Transverse colon (tissue), 4 donors: ENCODE data around the gene KCNT2. TPM values are rescaled to one million over a fixed set of nuclear protein-coding genes. Genes with fewer than 3 reads are reported as not detected.

Experiments used
- DNase-seq: peaks from one replicate; pipeline ENCODE4 v3.0.0-alpha.2; 2019
- H3K27ac ChIP-seq, 4 donors: fragments of 200-600 bp; sonication (generic); 2 replicates each; pipeline ENCODE4 v1.5.1; 2016 to 2018; ENCODE audit warnings: inconsistent platforms in 4 of 4
- H3K27me3 ChIP-seq: fragments of 200-600 bp; sonication (generic); 2 replicates; pipeline ENCODE4 v1.5.1; 2017; ENCODE audit warnings: inconsistent platforms
- H3K36me3 ChIP-seq, 4 donors: fragments of 200-600 bp; sonication (generic); 2 replicates each; pipeline ENCODE4 v1.5.1; 2017 to 2019; ENCODE audit warnings: inconsistent platforms in 4 of 4
- H3K4me1 ChIP-seq, 4 donors: fragments of 200-600 bp; sonication (generic); 2 replicates each; pipeline ENCODE4 v1.5.1; 2017 to 2020; ENCODE audit warnings: inconsistent platforms in 4 of 4
- H3K4me3 ChIP-seq, 4 donors: fragments of 200-600 bp; sonication (generic); 1 replicate in 1 of 4; 2 replicates in 3 of 4; pipeline versions ENCODE4 v1.5.1 to v1.6.1; 2017 to 2019; ENCODE audit warnings: inconsistent platforms in 4 of 4
- H3K9me3 ChIP-seq, 2 donors: fragments of 200-600 bp; sonication (generic); 2 replicates each; pipeline ENCODE4 v1.5.1; 2017 to 2019; ENCODE audit warnings: inconsistent platforms in 2 of 2
- EP300 ChIP-seq: sonication (generic); formaldehyde crosslinking; IDR thresholded peaks from one replicate; pipeline ENCODE4 v1.6.1; 2017; ENCODE audit warnings: antibody characterized with exemption, low read depth
- POLR2A ChIP-seq: fragments of 450-650 bp; IDR thresholded peaks from one replicate; pipeline ENCODE4 v1.6.1; 2016; ENCODE audit warnings: antibody characterized with exemption, mild to moderate bottlenecking, moderate library complexity
- POLR2AphosphoS5 ChIP-seq, 3 donors: sonication (generic); formaldehyde crosslinking; IDR thresholded peaks; one replicate each; pipeline ENCODE4 v1.6.1; 2016; ENCODE audit warnings: antibody characterized with exemption in 3 of 3
- WGBS, 2 donors: methylation state at CpG; one replicate each; pipeline ENCODE4 v1.1.5; 2018; ENCODE audit warnings: low coverage in 1 of 2; 5-methylcytosine and 5-hydroxymethylcytosine counted together
- in situ Hi-C, 4 donors: fragments of 200-750 bp; cut with MboI; loops; one replicate each; pipeline versions ENCODE4 v1.15.0 to v1.15.1; 2017; ENCODE audit warnings: low sequenced_read_pairs in 3 of 4, low pct_ligation_motif_present in 1 of 4, low pct_unique_long_range_greater_than_20kb in 1 of 4
- intact Hi-C: fragments of 100-400 bp; cut with DNase I; formaldehyde crosslinking; loops from one replicate; pipeline ENCODE4 v1.15.1; 2023; ENCODE audit warnings: low total_unique reads
- total RNA-seq, 4 donors: library from RNA; depleted of rRNA; stranded (reverse); fragments of >200 nt; gene quantifications; one replicate each; pipeline ENCODE4 v1.1.0, GENCODE V29; 2016
- TF ChIP-seq, protein P1 (sequence below), 5 experiments: fragments of 200-600 bp in 3 of 5; fragments of 450-650 bp in 2 of 5; sonication (generic) in 3 of 5; IDR thresholded peaks; 1 replicate in 2 of 5; 2 replicates in 3 of 5; pipeline ENCODE4 v1.5.1; 2016 to 2017; ENCODE audit warnings: antibody characterized with exemption in 5 of 5, inconsistent platforms in 3 of 5, mild to moderate bottlenecking in 2 of 5, moderate library complexity in 1 of 5

The KCNT2 gene
- total RNA-seq, 4 donors from 2014 or later = 0.80 to 1.7 (median 0.96) TPM; not detected in 1

DNA sequence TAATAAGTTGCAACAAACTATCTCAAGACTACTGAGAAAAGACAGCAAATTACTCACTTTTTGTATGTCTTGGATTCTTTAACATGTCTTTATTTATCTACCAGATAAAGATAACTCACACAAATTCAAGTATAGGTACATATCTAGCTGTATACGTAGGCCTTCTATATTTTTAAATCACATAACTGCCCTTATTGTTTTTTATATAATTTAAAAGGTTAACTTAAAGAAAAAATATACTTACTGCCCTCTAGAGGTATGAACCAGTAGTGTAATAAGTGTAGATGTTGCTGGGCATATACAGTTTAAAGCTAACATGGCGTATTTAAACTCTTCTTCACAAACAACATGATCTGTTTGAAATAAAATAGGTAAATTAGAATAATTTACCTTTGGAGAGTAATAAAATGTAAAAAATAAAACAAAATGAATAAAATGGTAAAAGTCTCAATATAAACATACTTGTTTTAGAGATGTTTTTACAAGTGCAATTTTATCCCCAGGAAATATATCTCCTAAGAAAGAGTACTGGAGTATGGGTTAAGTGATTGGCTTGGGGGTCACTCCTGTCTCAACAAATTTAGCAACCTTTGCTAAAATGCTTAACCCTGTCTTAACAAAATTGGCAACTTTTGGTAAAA, 235.2 kb downstream of the KCNT2 start:
- TF ChIP-seq, protein P1, sequence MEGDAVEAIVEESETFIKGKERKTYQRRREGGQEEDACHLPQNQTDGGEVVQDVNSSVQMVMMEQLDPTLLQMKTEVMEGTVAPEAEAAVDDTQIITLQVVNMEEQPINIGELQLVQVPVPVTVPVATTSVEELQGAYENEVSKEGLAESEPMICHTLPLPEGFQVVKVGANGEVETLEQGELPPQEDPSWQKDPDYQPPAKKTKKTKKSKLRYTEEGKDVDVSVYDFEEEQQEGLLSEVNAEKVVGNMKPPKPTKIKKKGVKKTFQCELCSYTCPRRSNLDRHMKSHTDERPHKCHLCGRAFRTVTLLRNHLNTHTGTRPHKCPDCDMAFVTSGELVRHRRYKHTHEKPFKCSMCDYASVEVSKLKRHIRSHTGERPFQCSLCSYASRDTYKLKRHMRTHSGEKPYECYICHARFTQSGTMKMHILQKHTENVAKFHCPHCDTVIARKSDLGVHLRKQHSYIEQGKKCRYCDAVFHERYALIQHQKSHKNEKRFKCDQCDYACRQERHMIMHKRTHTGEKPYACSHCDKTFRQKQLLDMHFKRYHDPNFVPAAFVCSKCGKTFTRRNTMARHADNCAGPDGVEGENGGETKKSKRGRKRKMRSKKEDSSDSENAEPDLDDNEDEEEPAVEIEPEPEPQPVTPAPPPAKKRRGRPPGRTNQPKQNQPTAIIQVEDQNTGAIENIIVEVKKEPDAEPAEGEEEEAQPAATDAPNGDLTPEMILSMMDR (IDR thresholded peaks at IDR 0.05) = peak in 4 of 5 experiments; percentile 29 to 56 (median 50)
- no peak for TF ChIP-seq EP300
- TF ChIP-seq POLR2A = no peak
- TF ChIP-seq POLR2AphosphoS5 (IDR thresholded peaks at IDR 0.05) = no peak
- H3K27ac ChIP-seq = no peak overlapping the region
- H3K4me1 ChIP-seq = no peaks in the 10 kb centered on the region
- no peaks in the 10 kb centered on the region for H3K27me3 ChIP-seq
- 38 to 46% methylated on average over 2 of the region's 2 CpGs for WGBS, 2 donors
- intact Hi-C loops = no loop called here
- H3K4me3 ChIP-seq = no peak overlapping the region
- in situ Hi-C loops = no loop called here
- no peaks in the 10 kb centered on the region for H3K36me3 ChIP-seq
- no peaks in the 10 kb centered on the region for H3K9me3 ChIP-seq
- DNase-seq = no peak

DNA sequence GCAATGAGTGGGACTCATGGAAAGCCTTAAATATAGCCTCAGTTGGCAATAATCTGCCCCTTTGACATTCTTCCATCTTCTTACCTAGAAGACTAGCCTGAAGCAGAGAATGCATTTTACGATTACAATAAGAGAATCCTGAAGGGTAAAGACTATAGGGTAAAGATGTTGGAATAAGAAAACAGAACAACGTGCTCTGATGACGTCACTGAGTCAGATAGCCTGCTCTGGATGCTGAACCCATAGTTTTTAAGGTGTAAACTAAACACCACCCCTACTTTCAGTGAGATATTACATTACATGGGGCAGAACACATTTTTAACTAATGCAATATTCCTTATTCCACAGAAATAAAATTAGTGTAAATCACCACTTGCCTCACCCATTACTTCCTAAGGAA, 240.4 kb downstream of the KCNT2 start:
- 79 to 82% methylated on average over 3 of the region's 3 CpGs for WGBS, 2 donors
- intact Hi-C loops = no loop called here
- no peak overlapping the region for H3K4me3 ChIP-seq
- in situ Hi-C loops = no loop called here
- H3K9me3 ChIP-seq = no peaks in the 10 kb centered on the region
- no peaks in the 10 kb centered on the region for H3K27me3 ChIP-seq
- H3K27ac ChIP-seq = no peak overlapping the region
- no peaks in the 10 kb centered on the region for H3K36me3 ChIP-seq
- H3K4me1 ChIP-seq = no peaks in the 10 kb centered on the region
- no peak for TF ChIP-seq POLR2AphosphoS5 (IDR thresholded peaks at IDR 0.05)
- no peak for TF ChIP-seq POLR2A
- TF ChIP-seq, protein P1 (IDR thresholded peaks at IDR 0.05) = no peak
- no peak for TF ChIP-seq EP300
- DNase-seq = no peak

DNA sequence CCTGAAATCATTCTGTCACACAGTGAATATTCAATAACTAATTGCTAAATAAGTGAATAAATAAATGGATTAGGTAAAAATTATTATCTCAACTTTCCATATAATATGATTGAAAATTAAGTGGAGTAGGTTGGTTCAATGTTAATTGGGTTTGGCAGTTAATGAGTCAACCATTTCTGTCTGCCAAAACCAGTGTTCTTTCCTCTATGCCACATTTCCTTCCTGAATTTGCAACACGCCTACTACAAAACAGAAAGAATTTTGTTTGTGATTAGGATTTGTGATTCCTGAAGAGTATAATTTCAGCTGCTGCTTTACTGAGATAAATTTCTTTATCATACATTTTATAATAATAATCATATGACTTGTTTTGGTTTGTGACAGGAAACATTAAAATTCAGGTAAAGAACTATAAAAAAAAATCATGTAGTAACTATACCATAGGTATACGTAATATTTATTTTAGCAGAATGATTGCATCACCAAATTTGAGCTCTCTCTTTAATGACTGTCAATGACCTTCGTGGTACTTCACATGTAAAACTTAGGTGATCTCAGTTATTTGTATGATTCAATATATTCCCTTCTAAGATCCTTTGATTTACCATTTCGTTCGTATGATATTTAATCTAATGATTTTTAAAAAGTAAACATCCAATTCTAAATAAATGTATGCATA, 241.3 kb downstream of the KCNT2 start:
- in situ Hi-C loops (no loop called here), intact Hi-C loops (no loop called here)
- 52 to 68% methylated on average over 5 of the region's 5 CpGs for WGBS, 2 donors
- TF ChIP-seq EP300 = no peak
- no peak for TF ChIP-seq POLR2A
- no peak for TF ChIP-seq POLR2AphosphoS5 (IDR thresholded peaks at IDR 0.05)
- TF ChIP-seq, protein P1 (IDR thresholded peaks at IDR 0.05) = no peak
- DNase-seq = no peak
- Histone ChIP-seq H3K9me3 (no peaks in the 10 kb centered on the region), H3K4me3 (no peak overlapping the region), H3K27ac (no peak overlapping the region), H3K27me3 (no peaks in the 10 kb centered on the region), H3K4me1 (no peaks in the 10 kb centered on the region), H3K36me3 (no peaks in the 10 kb centered on the region)

DNA sequence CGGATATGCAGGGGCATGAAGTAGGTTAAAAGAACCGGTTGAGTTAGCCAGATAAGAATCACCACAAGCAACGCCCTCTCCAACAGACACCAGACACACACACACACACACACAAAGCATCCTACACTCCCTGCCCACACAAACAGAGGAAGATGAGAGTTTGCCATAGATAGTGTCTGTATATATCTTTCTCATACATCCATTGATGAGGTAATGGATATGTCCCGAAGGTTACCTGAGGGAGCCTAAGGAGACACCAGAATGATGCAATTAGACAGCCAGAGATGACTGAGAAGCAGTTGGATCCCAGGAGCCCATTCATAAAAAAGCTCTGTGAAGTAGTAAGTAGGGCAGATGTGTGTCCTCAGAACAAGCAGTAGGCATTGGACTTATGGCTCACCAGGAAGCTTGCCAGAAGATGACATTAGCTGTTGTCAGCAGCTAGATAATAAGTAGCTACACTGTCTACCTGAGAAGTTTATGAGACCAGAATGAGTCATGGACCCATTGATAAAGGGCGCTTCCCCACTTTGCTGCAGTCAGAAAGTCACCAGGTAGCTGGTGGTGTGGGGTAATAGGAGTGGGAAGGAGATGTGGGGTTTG, 247.0 kb downstream of the KCNT2 start:
- 68 to 86% methylated on average over 5 of the region's 5 CpGs for WGBS, 2 donors

More for the DNA sequence above, 247.0 kb downstream of the KCNT2 start:
- DNase-seq = no peak
- TF ChIP-seq, protein P1 (IDR thresholded peaks at IDR 0.05) = no peak
- TF ChIP-seq POLR2A (no peak), EP300 (no peak), POLR2AphosphoS5 (IDR thresholded peaks at IDR 0.05) (no peak)
- in situ Hi-C loops (no loop called here), intact Hi-C loops (no loop called here)
- no peaks in the 10 kb centered on the region for H3K36me3 ChIP-seq
- no peaks in the 10 kb centered on the region for H3K27me3 ChIP-seq
- H3K9me3 ChIP-seq = no peaks in the 10 kb centered on the region
- H3K27ac ChIP-seq = no peak overlapping the region
- no peaks in the 10 kb centered on the region for H3K4me1 ChIP-seq
- H3K4me3 ChIP-seq = no peak overlapping the region
